Measurements from ENCODE around the gene ELANE. TPM values are rescaled to one million over a fixed set of nuclear protein-coding genes. Genes with fewer than 3 reads are reported as not detected.

The ELANE gene
- total and polyA plus RNA-seq, 2 donors (not counting 1 experiment from before 2014, with no cell fraction given), result 0.48 to 0.66 TPM

- Histone ChIP-seq H2AFZ (ENCODE audit: low read length) (no peak overlapping the region), H3K79me2 (ENCODE audit: control insufficient read depth, insufficient read depth, low read length) (no peaks in the 10 kb centered on the region), H3K9me3 (ENCODE audit: control insufficient read depth, insufficient read depth, low read depth, low read length) (no peaks in the 10 kb centered on the region), H3K27ac (ENCODE audit: insufficient read depth, low read length) (no peak overlapping the region), H3K4me3 (replicated peaks in 1 of 4; ENCODE audit: control extremely low read depth in 1 of 4, insufficient read depth in 1 of 4, low read depth in 3 of 4, low read length in 4 of 4) (no peak overlapping the region), H3K27me3 (ENCODE audit: control insufficient read depth, insufficient read depth, low read length) (no peaks in the 10 kb centered on the region), H3K9ac (ENCODE audit: insufficient read depth, low read length) (no peak overlapping the region), H3K4me2 (ENCODE audit: extremely low read depth, insufficient read depth, low read length) (no peak overlapping the region), H3K36me3 (ENCODE audit: control insufficient read depth, insufficient read depth, low read length) (peaks cover 11% of the 10 kb centered on the region), H3K4me1 (ENCODE audit: control insufficient read depth, extremely low read depth, insufficient read depth, low read length) (peaks cover 11% of the 10 kb centered on the region), H4K20me1 (ENCODE audit: control insufficient read depth, extremely low read depth, insufficient read depth, low read length) (no peaks in the 10 kb centered on the region)
- DNase-seq (ENCODE audit: low read depth in 2 of 2), result no peak
- TF ChIP-seq EZH2 (IDR thresholded peaks at IDR 0.05; ENCODE audit: low read length, missing control alignments) (no peak), CTCF (conservative IDR thresholded peaks at IDR 0.05 in 1 of 2, IDR thresholded peaks at IDR 0.05 in 1 of 2; ENCODE audit: low read depth in 1 of 2, low read length in 2 of 2) (no peak)
Measured at GRCh38 chr19:866769-867300, 14.7 kb downstream of the ELANE start.

DNA sequence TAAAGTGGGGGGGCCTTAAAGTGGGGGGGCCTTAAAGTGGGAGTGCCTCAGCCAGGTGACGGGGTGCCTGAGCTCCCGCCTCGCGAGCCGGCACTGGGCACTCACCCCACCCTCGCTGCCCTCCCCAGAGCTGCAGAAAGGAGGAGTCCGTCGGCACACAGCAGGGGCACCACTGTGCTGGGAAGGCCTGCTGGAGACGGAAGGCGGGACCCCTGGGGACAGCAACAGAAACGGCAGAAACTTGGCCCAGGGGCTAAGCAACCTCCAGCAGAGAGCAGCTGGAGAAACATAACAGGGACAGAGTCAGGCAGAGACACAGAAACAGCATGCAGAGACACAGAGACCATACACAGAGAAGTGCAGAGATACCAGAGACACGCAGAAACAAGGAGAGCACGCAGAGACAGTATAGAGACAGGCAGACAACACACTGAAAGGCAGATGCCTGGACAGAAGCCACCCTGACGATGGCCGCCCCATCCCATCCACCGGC, 15.2 kb downstream of the ELANE start:
- H3K4me3 ChIP-seq (replicated peaks in 1 of 4; ENCODE audit: control extremely low read depth in 1 of 4, insufficient read depth in 1 of 4, low read depth in 3 of 4, low read length in 4 of 4), result no peak overlapping the region
- no peaks in the 10 kb centered on the region for H4K20me1 ChIP-seq (ENCODE audit: control insufficient read depth, extremely low read depth, insufficient read depth, low read length)
- no peaks in the 10 kb centered on the region for H3K27me3 ChIP-seq (ENCODE audit: control insufficient read depth, insufficient read depth, low read length)
- no peak overlapping the region for H3K4me2 ChIP-seq (ENCODE audit: extremely low read depth, insufficient read depth, low read length)
- no peak for DNase-seq (ENCODE audit: low read depth in 2 of 2)
- H3K4me1 ChIP-seq (ENCODE audit: control insufficient read depth, extremely low read depth, insufficient read depth, low read length), result peaks cover 11% of the 10 kb centered on the region
- no peaks in the 10 kb centered on the region for H3K79me2 ChIP-seq (ENCODE audit: control insufficient read depth, insufficient read depth, low read length)
- no peaks in the 10 kb centered on the region for H3K9me3 ChIP-seq (ENCODE audit: control insufficient read depth, insufficient read depth, low read depth, low read length)
- no peak overlapping the region for H2AFZ ChIP-seq (ENCODE audit: low read length)
- no peak overlapping the region for H3K9ac ChIP-seq (ENCODE audit: insufficient read depth, low read length)
- H3K36me3 ChIP-seq (ENCODE audit: control insufficient read depth, insufficient read depth, low read length), result peaks cover 13% of the 10 kb centered on the region
- H3K27ac ChIP-seq (ENCODE audit: insufficient read depth, low read length), result no peak overlapping the region
- no peak for TF ChIP-seq CTCF (conservative IDR thresholded peaks at IDR 0.05 in 1 of 2, IDR thresholded peaks at IDR 0.05 in 1 of 2; ENCODE audit: low read depth in 1 of 2, low read length in 2 of 2)
- TF ChIP-seq EZH2 (IDR thresholded peaks at IDR 0.05; ENCODE audit: low read length, missing control alignments), result no peak

- no peaks in the 10 kb centered on the region for H3K9me3 ChIP-seq (ENCODE audit: control insufficient read depth, insufficient read depth, low read depth, low read length)
- TF ChIP-seq CTCF (conservative IDR thresholded peaks at IDR 0.05 in 1 of 2, IDR thresholded peaks at IDR 0.05 in 1 of 2; ENCODE audit: low read depth in 1 of 2, low read length in 2 of 2) (no peak), EZH2 (IDR thresholded peaks at IDR 0.05; ENCODE audit: low read length, missing control alignments) (no peak)
- no peak for DNase-seq (ENCODE audit: low read depth in 2 of 2)
- H3K4me1 ChIP-seq (ENCODE audit: control insufficient read depth, extremely low read depth, insufficient read depth, low read length), result peaks cover 11% of the 10 kb centered on the region
- no peak overlapping the region for H3K9ac ChIP-seq (ENCODE audit: insufficient read depth, low read length)
- no peaks in the 10 kb centered on the region for H3K27me3 ChIP-seq (ENCODE audit: control insufficient read depth, insufficient read depth, low read length)
- H2AFZ ChIP-seq (ENCODE audit: low read length), result no peak overlapping the region
- H3K79me2 ChIP-seq (ENCODE audit: control insufficient read depth, insufficient read depth, low read length), result no peaks in the 10 kb centered on the region
- H3K36me3 ChIP-seq (ENCODE audit: control insufficient read depth, insufficient read depth, low read length), result peaks cover 13% of the 10 kb centered on the region
- no peaks in the 10 kb centered on the region for H4K20me1 ChIP-seq (ENCODE audit: control insufficient read depth, extremely low read depth, insufficient read depth, low read length)
- no peak overlapping the region for H3K4me2 ChIP-seq (ENCODE audit: extremely low read depth, insufficient read depth, low read length)
- H3K27ac ChIP-seq (ENCODE audit: insufficient read depth, low read length), result no peak overlapping the region
- no peak overlapping the region for H3K4me3 ChIP-seq (replicated peaks in 1 of 4; ENCODE audit: control extremely low read depth in 1 of 4, insufficient read depth in 1 of 4, low read depth in 3 of 4, low read length in 4 of 4)
Measured at GRCh38 chr19:867855-868457, 15.9 kb downstream of the ELANE start.
